Measurements from ENCODE around the gene CADPS.

Gene CADPS

GRCh38 chr3:62700357-62700756 is 174.9 kb downstream of the CADPS start:
- no peaks in the 10 kb centered on the region for H3K4me1 ChIP-seq (ENCODE audit: control insufficient read depth, insufficient read depth, low read length)
- no peak overlapping the region for H3K4me3 ChIP-seq (ENCODE audit: low read depth, low read length)
- no peaks in the 10 kb centered on the region for H3K36me3 ChIP-seq (ENCODE audit: control insufficient read depth, insufficient read depth, low read length)
- no peaks in the 10 kb centered on the region for H3K9me3 ChIP-seq (ENCODE audit: control insufficient read depth, insufficient read depth, low read length)
- H3K27me3 ChIP-seq (ENCODE audit: control insufficient read depth, insufficient read depth, low read length) = no peaks in the 10 kb centered on the region
- no peak overlapping the region for H3K9ac ChIP-seq (ENCODE audit: low read depth, low read length)

GRCh38 chr3:62699728-62700127 is 175.5 kb downstream of the CADPS start:
- Histone ChIP-seq H3K9ac (ENCODE audit: low read depth, low read length) (no peak overlapping the region), H3K4me1 (ENCODE audit: control insufficient read depth, insufficient read depth, low read length) (no peaks in the 10 kb centered on the region), H3K9me3 (ENCODE audit: control insufficient read depth, insufficient read depth, low read length) (no peaks in the 10 kb centered on the region), H3K27me3 (ENCODE audit: control insufficient read depth, insufficient read depth, low read length) (no peaks in the 10 kb centered on the region), H3K4me3 (ENCODE audit: low read depth, low read length) (no peak overlapping the region), H3K36me3 (ENCODE audit: control insufficient read depth, insufficient read depth, low read length) (no peaks in the 10 kb centered on the region)

DNA sequence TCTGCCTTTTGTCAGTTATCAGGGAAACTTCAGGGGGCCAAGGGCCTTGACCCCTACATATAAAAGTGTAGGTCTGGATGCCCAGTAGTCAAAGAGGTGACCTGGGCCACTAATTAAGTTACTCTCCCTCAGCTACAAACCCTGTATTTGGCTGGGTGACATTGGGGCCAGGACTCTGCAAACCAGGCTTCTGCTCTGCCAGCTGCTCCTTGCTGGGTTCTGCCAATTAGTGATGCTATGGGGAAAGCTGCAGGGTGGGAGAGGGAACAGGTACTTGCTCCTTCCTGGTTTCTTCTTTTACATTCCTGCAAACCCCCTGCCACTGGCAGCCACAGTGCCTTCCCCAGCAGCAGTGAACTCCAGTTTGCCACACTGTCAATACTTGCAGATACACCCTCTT is 179.2 kb downstream of the CADPS start:
- Histone ChIP-seq H3K36me3 (ENCODE audit: control insufficient read depth, insufficient read depth, low read length) (no peaks in the 10 kb centered on the region), H3K9ac (ENCODE audit: low read depth, low read length) (no peak overlapping the region), H3K9me3 (ENCODE audit: control insufficient read depth, insufficient read depth, low read length) (no peaks in the 10 kb centered on the region), H3K4me3 (ENCODE audit: low read depth, low read length) (no peak overlapping the region), H3K4me1 (ENCODE audit: control insufficient read depth, insufficient read depth, low read length) (no peaks in the 10 kb centered on the region), H3K27me3 (ENCODE audit: control insufficient read depth, insufficient read depth, low read length) (no peaks in the 10 kb centered on the region)

GRCh38 chr3:62688812-62689211 is 186.4 kb downstream of the CADPS start:
- Histone ChIP-seq H3K4me1 (ENCODE audit: control insufficient read depth, insufficient read depth, low read length) (peaks cover 6% of the 10 kb centered on the region), H3K27me3 (ENCODE audit: control insufficient read depth, insufficient read depth, low read length) (no peaks in the 10 kb centered on the region), H3K36me3 (ENCODE audit: control insufficient read depth, insufficient read depth, low read length) (no peaks in the 10 kb centered on the region), H3K9ac (ENCODE audit: low read depth, low read length) (no peak overlapping the region), H3K9me3 (ENCODE audit: control insufficient read depth, insufficient read depth, low read length) (no peaks in the 10 kb centered on the region), H3K4me3 (ENCODE audit: low read depth, low read length) (no peak overlapping the region)

DNA sequence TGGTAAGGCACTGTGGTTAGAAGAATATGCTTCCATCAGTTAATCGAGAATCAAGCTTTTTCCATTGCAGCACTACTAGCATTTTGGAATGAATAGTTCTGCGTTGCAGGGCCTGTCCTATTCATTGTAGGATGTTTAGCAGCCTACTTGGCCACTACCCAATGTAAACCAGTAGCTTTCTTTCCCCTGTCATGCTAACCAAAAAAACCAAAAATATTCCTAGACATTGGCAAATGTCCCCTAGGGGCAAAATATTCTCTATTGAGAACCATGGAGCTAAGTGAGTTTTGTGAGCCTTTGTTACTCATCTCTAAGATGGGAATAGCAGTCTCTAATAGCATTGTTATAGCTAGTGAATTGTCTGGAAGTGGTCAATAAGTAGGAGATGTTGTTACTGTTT is 187.2 kb downstream of the CADPS start:
- no peaks in the 10 kb centered on the region for H3K9me3 ChIP-seq (ENCODE audit: control insufficient read depth, insufficient read depth, low read length)
- H3K27me3 ChIP-seq (ENCODE audit: control insufficient read depth, insufficient read depth, low read length) = no peaks in the 10 kb centered on the region
- H3K4me3 ChIP-seq (ENCODE audit: low read depth, low read length) = no peak overlapping the region
- H3K9ac ChIP-seq (ENCODE audit: low read depth, low read length) = no peak overlapping the region
- H3K4me1 ChIP-seq (ENCODE audit: control insufficient read depth, insufficient read depth, low read length) = peaks cover 6% of the 10 kb centered on the region
- H3K36me3 ChIP-seq (ENCODE audit: control insufficient read depth, insufficient read depth, low read length) = no peaks in the 10 kb centered on the region

DNA sequence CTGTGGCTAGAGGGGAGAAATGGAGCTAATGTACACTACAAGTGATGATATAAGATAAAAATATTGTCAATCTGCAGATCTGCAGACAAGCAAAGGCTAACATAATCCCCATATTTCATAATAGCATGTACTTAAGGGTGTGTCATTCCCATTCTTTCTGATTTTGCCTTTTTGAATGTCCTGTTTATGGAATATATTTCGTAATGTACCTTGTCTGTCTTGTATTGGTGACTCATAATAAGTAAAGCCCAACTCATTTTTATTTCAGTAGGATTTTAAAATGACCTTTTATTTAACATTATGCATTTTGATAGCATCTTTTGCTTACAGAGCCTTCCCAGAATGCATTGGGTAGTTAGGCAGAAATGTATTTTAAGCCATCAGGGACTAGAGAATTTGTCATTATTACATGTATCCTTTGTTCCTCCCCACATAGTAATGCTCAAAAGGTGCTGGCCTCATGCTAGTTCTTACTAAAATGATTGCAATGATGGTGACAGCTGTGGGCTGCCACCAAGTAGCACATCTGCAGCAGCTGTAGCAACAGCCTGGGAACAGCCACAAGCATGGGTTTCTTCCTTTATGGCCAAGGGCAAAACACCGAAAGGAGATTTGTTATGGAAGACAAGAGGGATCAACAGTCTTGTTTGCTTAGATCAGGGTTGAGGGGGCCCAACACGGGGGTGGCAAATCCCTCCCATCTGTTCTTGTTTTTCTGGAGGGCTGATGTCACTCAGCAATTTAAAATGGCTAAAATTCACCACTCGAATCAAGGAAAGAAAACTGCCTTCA is 188.5 kb downstream of the CADPS start:
- no peak overlapping the region for H3K4me3 ChIP-seq (ENCODE audit: low read depth, low read length)

DNA sequence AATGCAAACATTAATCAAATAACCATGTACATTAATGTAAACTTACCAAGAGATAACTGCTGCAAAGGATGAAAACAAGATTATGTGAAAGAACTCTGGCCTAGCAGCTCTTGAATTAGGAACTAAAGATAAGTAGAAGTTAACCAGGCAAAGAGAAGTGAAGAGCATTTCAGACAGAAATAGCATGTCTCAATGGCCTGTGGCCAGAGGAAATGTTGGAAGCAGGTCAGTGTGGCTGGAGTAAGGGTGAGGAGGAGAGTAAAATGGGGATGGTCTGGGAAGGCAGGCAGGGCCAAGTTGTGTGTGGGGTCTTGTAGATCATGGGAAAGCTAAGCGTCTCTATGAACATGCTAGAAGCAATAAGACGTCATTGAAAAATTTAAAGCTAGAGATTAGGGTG is 192.4 kb downstream of the CADPS start:
- Histone ChIP-seq H3K4me3 (ENCODE audit: low read depth, low read length) (no peak overlapping the region), H3K4me1 (ENCODE audit: control insufficient read depth, insufficient read depth, low read length) (peaks cover 21% of the 10 kb centered on the region), H3K9ac (ENCODE audit: low read depth, low read length) (no peak overlapping the region), H3K9me3 (ENCODE audit: control insufficient read depth, insufficient read depth, low read length) (no peaks in the 10 kb centered on the region), H3K36me3 (ENCODE audit: control insufficient read depth, insufficient read depth, low read length) (no peaks in the 10 kb centered on the region), H3K27me3 (ENCODE audit: control insufficient read depth, insufficient read depth, low read length) (no peaks in the 10 kb centered on the region)

More for the DNA sequence above, 188.5 kb downstream of the CADPS start:
- Histone ChIP-seq H3K36me3 (ENCODE audit: control insufficient read depth, insufficient read depth, low read length) (no peaks in the 10 kb centered on the region), H3K27me3 (ENCODE audit: control insufficient read depth, insufficient read depth, low read length) (no peaks in the 10 kb centered on the region), H3K4me1 (ENCODE audit: control insufficient read depth, insufficient read depth, low read length) (peaks cover 6% of the 10 kb centered on the region), H3K9me3 (ENCODE audit: control insufficient read depth, insufficient read depth, low read length) (no peaks in the 10 kb centered on the region), H3K9ac (ENCODE audit: low read depth, low read length) (no peak overlapping the region)

GRCh38 chr3:62679988-62680387 is 195.2 kb downstream of the CADPS start:
- Histone ChIP-seq H3K36me3 (ENCODE audit: control insufficient read depth, insufficient read depth, low read length) (no peaks in the 10 kb centered on the region), H3K27me3 (ENCODE audit: control insufficient read depth, insufficient read depth, low read length) (no peaks in the 10 kb centered on the region), H3K4me1 (ENCODE audit: control insufficient read depth, insufficient read depth, low read length) (peaks cover 21% of the 10 kb centered on the region), H3K9me3 (ENCODE audit: control insufficient read depth, insufficient read depth, low read length) (no peaks in the 10 kb centered on the region), H3K9ac (ENCODE audit: low read depth, low read length) (no peak overlapping the region), H3K4me3 (ENCODE audit: low read depth, low read length) (no peak overlapping the region)

DNA sequence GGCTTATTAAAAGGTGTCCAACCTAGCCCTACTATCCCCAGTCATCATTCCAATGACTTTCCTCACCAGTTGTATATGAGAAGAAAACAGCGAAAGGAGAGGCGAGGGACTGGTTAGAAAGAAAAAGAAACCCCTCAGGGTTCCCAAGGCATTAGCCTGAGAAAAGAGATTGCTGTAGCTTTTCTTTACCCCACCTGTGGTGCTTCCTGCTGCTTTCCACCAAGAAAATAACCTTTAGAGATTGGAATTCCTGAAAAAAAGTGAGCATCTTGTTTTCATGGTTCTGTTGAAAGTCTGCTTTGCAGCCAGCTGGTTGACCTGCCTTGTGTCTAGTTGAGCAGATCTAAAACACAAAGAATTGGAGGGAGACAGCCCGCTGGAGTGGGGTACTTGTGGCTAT is 196.4 kb downstream of the CADPS start:
- no peaks in the 10 kb centered on the region for H3K27me3 ChIP-seq (ENCODE audit: control insufficient read depth, insufficient read depth, low read length)
- H3K9me3 ChIP-seq (ENCODE audit: control insufficient read depth, insufficient read depth, low read length) = no peaks in the 10 kb centered on the region
- no peak overlapping the region for H3K9ac ChIP-seq (ENCODE audit: low read depth, low read length)
- no peaks in the 10 kb centered on the region for H3K36me3 ChIP-seq (ENCODE audit: control insufficient read depth, insufficient read depth, low read length)
- H3K4me1 ChIP-seq (ENCODE audit: control insufficient read depth, insufficient read depth, low read length) = peaks cover 21% of the 10 kb centered on the region
- H3K4me3 ChIP-seq (ENCODE audit: low read depth, low read length) = no peak overlapping the region

GRCh38 chr3:62677926-62678325 is 197.3 kb downstream of the CADPS start:
- Histone ChIP-seq H3K9ac (ENCODE audit: low read depth, low read length) (no peak overlapping the region), H3K4me1 (ENCODE audit: control insufficient read depth, insufficient read depth, low read length) (peaks cover 21% of the 10 kb centered on the region), H3K4me3 (ENCODE audit: low read depth, low read length) (no peak overlapping the region), H3K9me3 (ENCODE audit: control insufficient read depth, insufficient read depth, low read length) (no peaks in the 10 kb centered on the region), H3K36me3 (ENCODE audit: control insufficient read depth, insufficient read depth, low read length) (no peaks in the 10 kb centered on the region), H3K27me3 (ENCODE audit: control insufficient read depth, insufficient read depth, low read length) (no peaks in the 10 kb centered on the region)

- Histone ChIP-seq H3K27me3 (ENCODE audit: control insufficient read depth, insufficient read depth, low read length) (no peaks in the 10 kb centered on the region), H3K4me3 (ENCODE audit: low read depth, low read length) (no peak overlapping the region), H3K4me1 (ENCODE audit: control insufficient read depth, insufficient read depth, low read length) (peaks cover 21% of the 10 kb centered on the region), H3K9ac (ENCODE audit: low read depth, low read length) (no peak overlapping the region), H3K36me3 (ENCODE audit: control insufficient read depth, insufficient read depth, low read length) (no peaks in the 10 kb centered on the region), H3K9me3 (ENCODE audit: control insufficient read depth, insufficient read depth, low read length) (no peaks in the 10 kb centered on the region)
Measured at GRCh38 chr3:62676689-62677271, 198.4 kb downstream of the CADPS start.

GRCh38 chr3:62675492-62675891 is 199.7 kb downstream of the CADPS start:
- H3K4me3 ChIP-seq (ENCODE audit: low read depth, low read length) = no peak overlapping the region
- H3K9ac ChIP-seq (ENCODE audit: low read depth, low read length) = no peak overlapping the region
- H3K27me3 ChIP-seq (ENCODE audit: control insufficient read depth, insufficient read depth, low read length) = no peaks in the 10 kb centered on the region
- H3K4me1 ChIP-seq (ENCODE audit: control insufficient read depth, insufficient read depth, low read length) = peaks cover 21% of the 10 kb centered on the region
- H3K36me3 ChIP-seq (ENCODE audit: control insufficient read depth, insufficient read depth, low read length) = no peaks in the 10 kb centered on the region
- H3K9me3 ChIP-seq (ENCODE audit: control insufficient read depth, insufficient read depth, low read length) = no peaks in the 10 kb centered on the region

Data from iPS-15b (cell line).